NCI-H526 (cell line): ENCODE results near the gene KCNAB2.
A peak's percentile ranks its signal among the peaks of the same experiment; 100 is the strongest.
"Not testable (repeated sequence)": the region's sequence is repeated elsewhere in the genome, so short reads cannot be mapped to it uniquely, and the experiment has no call there.

ENCODE experiments used
- DNase-seq, 2 experiments: peaks; one replicate each; lab custom pipeline; 2025; lab: John Stamatoyannopoulos, UW

KCNAB2 gene

DNA sequence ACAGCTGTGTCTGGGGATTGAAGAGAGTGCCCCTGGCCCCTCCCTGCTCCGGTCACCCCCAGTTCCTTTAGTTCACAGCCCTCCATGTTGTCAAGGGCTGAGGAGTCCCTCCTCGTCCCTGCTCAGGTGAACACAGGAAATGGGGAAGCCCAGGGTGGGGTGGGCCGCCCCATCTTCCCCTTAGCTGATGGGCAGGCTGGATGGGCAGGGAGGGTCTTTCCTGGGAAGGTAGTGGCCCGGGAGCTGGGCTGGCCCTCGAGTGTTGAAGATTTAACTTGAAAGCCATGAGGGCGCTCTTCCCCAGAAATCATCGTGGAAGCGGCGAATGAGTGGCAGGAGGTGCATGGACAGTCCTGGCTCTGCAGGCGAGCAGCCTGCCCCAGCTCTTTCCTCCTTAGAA lies 35.1 kb upstream of the KCNAB2 start:
- DNase-seq, result no peak

DNA sequence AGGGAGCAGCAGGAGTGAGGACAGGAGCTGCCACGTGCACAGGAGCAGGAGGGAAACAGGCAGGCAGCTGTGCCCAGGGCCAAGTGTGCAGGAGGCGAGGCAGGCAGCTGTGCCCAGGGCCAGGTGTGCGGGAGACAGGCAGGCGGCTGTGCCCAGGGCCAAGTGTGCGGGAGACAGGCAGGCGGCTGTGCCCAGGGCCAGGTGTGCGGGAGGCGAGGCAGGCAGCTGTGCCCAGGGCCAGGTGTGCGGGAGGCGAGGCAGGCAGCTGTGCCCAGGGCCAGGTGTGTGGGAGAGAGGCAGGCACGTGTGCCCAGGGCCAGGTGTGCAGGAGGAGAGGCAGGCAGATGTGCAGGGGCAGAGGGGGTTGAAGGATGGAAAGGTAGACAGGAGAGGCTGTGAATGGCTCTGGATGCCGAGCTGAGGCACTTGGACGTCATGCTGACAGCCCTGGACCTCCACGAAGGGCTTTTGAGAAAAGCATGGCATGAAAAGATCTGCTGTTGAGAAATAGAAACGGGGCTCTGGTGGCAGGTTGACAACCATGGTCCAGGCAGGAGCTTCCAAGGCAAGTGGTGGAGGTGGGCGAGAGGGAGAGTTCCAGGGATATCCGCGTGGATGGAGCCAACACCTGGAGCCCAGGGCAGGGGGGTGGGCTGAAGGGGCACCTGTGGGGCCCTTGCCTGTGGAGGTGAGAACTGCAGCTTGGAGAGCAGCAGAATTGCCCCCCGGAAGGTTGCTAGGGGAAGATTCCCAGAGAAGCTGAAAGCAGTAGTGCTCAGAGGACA lies 34.3 kb upstream of the KCNAB2 start:
- DNase-seq, result no peak

DNA sequence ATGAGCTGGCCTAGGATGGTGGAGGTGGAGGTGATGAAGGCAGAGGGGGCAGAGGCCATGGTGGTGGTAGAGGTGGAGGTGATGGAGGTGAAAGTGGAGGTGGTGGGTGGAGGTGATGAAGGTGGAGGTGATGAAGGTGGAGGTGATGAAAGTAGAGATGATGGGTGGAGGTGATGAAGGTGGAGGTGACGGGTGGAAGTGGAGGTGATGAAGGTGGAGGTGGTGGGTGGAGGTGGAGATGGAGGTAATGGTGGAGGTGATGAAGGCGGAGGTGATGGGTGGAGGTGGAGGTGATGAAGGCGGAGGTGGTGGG lies 33.8 kb upstream of the KCNAB2 start:
- DNase-seq, result no peak

DNA sequence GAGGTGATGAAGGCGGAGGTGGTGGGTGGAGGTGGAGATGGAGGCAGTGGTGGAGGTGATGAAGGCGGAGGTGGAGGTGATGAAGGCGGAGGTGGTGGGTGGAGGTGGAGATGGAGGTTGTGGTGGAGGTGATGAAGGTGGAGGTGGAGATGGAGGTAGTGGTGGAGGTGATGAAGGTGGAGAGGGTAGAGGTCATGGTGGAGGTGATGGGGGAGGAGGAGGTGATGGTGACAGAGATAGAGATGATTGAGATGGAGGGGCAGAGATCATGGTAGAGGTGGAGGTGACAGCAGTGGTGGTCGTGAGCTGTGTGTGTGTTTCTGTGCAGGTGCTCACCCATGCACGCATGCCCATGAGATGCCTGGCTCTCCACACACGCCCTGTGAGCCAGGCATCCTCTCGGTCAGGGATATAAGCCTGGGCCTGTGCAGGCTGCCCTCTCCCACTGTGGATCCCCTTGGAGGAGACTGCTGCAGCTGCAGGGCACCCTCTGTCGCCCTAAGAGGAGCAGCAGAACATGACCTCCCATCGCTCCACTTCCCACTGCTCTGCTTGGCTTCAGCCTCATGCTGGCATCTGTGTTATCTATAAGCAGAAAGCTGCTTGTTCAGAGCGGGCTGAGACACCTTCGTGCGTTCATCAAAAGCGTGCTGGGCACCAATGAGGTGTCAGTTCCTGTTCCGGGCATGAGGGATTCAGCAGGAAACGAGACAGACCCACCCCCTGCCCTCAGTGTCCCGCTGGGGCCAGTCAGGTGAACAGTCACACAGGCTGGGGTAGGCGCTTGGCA lies 33.0 kb upstream of the KCNAB2 start:
- no peak for DNase-seq

DNA sequence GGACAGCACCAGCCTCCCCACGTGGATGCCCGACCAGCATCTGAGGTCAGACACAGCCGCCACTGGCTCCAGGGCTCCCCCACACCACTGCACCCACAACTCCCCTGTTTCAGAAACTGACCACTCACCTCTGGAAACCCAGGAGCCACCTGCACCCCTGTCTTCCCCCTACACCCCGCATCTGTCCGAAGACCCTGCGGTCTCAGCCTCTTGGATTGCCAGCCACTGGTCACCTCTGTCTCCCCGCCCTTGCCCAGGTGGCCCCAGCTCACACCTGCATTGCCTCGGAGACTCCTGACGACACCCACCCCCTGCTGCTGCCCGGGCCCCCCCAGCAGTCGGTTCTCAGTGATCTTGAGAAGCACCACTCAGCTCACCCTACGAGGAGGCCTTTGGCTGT lies 32.2 kb upstream of the KCNAB2 start:
- DNase-seq, result no peak

DNA sequence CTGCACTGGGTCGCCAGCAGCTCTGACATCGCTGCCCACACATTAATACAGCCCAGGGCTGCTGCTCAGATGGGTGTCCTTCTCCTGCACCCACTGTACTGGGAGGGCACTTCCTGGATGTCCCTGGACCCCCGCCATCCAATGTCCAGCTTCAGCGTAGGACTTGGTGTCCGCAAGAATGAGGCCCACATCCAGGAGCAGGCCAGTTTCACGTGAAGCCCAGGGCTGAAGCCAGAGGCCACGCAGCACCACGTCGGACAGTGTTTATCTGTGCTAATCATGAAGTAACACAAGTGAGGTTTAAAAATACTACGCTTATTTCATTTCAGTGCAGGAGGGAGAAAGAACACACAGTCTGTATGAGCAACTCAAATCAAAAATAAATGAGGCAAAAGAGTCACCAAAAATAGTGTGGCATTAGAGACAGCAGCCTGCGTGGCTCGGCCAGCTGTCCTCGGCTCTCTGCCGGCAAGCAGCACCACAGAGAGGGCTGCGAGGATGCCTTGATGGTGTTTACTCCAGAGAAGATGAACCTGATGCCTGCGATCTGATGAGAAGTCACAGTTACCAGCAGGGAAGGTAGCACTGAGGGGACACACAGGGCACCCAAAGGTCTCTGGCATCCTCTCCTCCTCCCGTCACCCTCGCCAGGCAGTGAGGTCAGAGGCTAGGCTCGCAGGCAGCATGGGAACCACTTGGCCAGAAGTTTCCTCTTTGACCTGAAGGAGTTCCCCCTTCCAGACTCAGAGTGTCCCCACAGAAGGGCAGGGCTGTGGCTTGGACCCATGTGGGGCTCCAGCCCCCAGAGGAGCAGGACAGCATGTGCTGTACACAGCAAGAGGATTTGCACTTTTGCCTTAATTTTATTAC lies 31.3 kb upstream of the KCNAB2 start:
- no peak for DNase-seq

DNA sequence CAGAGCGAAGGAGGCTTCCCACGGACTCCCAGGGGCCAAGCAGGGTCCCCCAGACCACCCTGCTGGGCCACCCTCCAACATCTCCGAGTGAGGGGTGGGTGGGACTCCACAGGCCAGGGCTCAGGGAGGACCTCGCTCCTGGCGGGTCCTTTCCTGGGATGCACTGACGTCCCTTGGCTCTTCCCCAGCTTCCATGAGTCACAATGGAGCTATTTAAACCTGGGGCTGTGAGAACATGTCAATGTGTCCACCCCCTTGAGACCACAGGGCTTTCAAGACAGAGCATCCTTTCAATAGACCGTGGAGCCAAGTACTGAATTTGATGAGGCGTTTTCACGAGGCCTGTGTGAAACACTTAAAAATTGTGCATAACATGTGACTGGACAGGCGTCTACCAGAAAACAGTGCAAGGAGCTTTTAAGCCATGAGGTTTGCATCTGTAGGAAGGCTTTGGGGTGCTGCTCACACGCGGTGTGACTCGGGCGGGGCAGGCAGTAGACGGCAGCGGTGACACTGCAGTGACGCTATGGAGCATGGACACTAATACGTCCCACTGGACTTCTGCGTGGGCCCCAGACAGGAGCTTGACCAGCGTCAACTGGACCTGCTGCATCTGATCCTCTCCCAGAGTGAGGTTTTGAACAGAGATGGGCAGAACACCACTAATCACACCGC lies 29.4 kb upstream of the KCNAB2 start:
- DNase-seq, result no peak

DNA sequence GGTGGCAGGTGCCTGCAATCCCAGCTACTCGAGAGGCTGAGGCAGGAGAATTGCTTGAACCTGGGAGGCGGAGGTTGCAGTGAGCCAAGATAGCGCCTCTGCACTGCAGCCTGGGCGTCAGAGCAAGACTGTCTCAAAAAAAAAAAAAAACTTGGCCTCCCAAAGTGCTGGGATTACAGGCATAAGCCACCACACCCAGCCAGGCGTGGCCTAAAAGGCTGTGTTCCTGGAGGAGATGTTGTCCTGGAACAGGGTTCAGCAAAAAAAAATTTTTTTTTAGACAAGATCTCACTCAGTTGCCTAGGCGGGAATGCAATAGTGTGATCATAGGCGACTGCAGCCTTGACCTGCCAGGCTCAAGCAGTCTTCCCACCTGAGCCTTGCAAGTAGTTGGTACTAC lies 28.0 kb upstream of the KCNAB2 start:
- not testable (repeated sequence) for DNase-seq

DNA sequence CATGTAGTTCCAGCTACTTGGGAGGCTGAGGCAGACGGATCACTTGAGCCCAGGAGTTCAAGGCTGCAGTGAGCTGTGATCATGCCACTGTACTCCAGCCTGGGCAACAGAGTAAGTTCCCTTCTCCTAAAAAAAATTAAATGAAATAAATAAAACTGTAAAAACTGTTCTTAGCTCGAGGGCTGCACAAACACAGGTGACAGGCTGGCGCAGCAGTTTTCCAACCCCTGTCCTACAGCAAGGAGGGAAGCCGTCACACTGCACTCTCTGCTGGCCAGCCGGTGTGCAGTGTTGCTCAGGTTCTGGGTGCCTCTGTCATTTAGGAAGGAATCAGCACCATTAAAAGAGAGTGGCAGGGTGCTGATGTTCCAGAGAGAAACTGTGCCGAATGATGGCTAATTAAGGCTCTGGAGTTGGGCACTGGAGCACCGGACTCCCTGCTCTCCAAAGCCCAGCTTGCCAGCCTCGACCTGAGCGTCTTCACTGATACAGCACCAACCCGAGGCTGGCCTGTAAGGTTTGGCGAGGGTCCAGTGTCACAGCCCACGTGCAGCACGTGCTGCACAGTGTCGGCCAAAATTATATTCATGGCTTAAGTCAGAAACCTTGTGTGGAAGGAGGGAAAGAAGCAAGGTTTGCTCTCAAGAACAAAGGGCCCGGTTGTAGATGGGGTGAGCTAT lies 26.4 kb upstream of the KCNAB2 start:
- no peak for DNase-seq

DNA sequence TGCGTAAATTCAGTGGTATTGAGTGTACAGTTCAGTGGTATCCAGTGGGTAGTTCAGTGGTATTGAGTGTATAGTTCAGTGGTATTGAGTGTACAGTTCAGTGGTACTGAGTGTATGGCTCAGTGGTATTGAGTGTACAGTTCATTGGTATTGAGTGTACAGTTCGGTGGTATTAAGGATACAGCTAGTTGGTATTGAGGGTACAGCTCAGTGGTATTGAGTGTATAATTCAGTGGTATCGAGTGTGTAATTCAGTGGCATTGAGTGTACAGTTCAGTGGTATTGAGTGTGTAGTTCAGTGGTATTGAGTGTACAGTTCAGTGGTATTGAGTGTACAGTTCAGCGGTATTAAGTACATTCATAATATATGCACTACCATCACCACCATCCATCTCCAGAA lies 23.5 kb upstream of the KCNAB2 start:
- no peak for DNase-seq

DNA sequence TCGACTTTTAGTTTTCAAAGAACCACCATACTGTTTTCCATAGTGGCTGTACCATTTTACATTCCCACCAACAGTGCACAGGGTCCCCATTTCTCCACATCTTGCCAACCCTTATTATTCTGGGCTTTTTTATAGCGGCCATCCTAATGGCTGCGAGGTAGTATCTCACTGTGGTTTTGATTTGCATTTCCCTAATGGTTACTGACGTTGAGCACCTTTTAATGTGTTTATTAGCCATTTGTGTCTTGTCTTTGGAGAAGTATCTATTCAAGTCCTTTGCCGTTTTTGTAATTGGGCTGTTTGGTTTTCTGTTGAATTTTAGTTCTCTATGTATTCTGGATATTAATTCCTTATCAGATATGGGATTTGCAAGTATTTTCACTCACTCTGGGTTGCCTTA lies 22.3 kb upstream of the KCNAB2 start:
- DNase-seq, result peak in 1 of 2 experiments; percentile 33

DNA sequence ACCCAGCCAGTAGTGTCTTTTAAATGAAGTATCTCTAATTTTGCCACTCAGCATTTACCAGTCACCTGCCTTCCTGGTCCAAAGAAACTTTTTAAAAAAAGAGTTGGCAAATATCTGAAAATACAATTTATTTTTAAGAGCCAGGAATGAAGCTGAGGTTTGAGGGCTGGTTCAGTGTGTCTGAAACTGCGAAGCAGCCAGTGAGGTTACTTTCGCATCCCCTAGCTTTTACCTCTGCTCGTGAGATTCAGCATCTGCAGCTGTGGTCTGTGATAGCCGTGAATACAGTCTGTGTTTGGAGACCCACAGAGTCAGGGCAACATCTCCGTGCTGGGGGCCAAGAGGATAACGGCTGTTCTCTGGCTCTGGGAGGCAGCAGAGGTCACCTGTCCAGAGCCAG lies 21.3 kb upstream of the KCNAB2 start:
- no peak for DNase-seq

DNA sequence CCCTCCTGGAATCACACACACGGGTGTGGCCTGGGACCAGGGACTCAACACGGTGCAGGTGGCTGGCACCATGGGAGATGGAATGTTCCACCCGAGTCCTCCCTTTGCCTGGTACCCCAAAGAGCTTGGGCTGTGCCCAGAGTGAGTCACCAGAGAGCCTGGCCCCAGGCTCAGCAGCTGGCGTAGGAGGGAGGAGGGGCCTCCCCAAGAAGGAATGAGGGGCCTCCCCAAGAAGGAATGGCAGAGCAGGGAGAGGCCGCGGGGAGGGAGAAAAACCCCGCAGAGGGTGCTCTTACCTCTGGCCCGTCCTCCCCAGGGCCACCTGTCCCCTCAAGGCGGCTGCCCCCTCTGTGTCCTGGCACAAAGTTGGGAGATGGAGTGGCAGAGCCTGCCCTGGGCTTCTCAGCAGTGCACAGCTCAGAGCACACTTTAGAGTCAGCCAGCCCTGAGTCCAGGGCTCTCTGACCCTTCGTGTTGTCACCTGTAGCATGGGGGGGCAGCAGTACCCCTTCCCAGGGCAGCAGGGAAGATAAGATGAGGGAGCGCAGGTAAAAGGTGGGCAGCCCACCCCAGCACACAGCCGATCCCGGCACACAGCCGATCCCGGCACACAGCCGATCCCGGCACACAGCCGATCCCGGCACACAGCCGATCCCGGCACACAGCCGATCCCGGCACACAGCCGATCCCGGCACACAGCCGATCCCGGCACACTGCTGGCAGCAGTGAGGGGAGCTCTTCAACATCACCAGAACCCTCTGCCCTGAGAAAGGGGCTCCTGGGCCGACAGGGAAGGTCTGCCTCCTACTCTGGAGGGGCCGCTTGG lies 20.2 kb upstream of the KCNAB2 start:
- no peak for DNase-seq

DNA sequence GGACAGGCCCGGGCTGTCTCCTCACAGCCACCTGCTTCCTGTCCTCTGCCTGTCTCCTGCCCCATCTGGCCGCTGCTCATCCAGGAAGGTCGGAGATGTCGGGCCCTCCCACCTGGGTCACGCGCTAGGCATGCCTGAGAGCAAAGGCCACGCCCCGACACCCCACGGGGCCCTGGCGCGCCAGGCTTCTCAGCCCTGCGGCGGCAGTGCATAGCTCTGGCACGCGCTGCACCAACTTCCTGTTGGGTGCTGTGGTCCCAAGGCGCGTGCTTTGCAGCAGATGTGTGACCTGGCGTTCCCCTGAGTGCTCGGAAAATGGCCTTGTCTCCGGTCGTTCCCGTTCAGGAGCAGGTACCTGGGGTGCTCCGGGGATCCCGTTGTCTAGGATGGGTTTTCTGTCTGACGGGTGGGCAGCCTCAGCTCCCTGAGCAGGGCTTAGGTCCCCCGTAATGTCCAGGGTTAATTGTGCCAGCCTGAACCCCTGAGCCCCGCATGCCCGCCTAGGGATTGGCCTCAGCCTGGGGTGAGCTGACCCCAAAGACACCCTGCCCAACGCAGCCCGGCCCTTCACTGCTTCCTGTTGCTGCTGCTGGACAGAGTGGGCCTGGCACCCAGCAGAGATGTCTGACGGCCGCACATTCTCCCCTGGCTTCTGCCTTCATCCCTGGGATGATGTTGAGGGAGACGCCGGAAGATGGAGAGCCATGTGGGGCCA lies 19.4 kb upstream of the KCNAB2 start:
- peak; percentile 25 to 91 for DNase-seq

DNA sequence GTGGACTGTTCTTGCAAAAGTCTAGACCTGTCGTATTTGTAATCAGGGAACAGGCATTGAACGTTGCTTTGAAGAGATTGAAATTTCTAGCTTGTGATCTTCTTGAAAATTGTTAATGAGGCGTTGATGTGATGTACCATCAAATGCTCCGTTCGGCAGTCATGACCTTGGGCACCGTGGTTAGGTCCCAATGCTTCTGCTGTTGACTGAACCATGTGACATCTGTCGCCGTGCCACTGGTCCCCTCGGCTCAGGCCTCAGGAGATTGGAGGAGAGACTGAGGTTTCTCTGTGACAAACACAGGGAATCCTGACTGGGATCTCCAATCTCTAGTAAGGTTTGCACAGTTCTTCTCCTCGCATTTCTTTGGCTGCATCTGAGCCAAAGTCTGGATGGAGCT lies 18.1 kb upstream of the KCNAB2 start:
- no peak for DNase-seq

DNA sequence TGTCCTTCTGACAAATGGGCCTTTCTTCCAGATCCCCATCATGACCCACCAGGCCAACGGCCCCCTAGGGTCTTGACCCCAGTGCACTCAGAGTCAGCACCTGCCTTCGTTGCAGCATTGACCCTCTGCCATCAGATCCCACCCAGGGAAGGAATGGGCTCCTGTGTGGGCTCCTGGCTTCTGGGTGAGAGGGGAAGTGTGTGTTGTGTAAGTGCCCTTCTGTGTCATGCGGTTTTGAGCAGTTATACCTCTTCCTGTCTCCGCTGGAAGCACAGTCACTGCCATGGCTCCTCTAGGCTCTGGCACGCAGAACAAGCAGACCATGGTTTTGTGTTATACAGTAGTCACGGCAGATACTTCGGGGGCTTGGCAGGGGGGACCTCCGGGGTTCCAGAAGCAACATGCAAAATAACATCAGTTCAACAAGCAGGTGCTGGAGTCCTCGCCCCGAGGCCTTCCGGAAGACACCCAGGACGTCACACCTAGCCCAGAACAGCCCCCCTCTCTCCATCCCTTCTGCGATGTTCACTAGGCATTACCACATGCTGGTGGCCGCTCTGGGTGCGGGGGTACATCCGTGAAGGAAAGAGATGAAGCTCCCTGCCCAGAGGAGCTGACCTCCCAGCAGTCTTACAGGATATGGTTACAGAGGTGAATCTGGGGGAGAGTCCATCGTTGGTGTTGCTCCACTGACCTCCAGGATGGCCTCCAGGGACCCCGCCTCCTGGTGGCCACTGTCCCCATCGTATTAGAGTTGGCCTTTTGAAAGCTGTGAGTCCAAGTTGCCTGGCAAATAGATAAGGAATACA lies 17.4 kb upstream of the KCNAB2 start:
- no peak for DNase-seq

DNA sequence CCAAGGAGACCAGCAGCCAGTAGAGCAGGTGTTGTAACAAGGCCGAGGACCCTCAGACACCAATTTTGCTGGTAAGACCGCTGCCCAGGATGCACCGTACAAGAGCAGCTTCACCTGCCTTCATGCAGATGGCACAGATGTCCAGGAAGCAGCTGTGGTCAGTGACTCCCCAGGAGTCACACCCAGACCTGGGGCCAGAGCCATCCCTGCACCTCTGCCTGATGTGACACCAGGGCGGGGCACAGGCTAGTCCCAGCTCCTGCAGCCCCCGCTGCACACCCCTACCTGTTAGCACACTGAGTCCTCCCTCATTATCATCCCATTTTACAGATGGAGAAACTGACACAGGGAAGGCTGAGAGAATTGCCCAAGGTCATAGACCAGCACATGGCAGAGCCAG lies 16.3 kb upstream of the KCNAB2 start:
- DNase-seq, result no peak

DNA sequence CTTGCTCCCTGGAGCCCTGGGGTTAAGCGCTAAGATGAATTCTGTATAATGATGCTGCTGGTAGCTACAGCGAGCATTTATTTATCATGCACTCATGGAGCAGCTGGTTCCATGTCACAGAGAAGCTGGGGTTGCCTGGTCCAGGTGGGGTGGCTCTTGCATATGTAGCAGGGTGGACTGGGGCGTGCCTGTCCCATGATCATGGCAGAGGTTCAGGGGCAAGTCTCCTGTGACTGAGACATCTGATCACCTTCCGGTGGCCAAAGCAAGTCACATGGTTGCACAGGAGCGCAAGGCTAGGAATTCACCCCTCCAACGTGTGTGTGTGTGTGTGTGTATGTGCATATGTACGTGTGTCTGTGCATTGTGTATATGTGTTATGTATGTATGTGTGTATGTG lies 15.6 kb upstream of the KCNAB2 start:
- DNase-seq, result no peak
